ENCODE results near the gene NPBWR2.

- TF ChIP-seq POLR2AphosphoS5 (IDR thresholded peaks at IDR 0.05; ENCODE audit: low read depth, low read length) (no peak), SIN3A (IDR thresholded peaks at IDR 0.05; ENCODE audit: borderline replicate concordance, insufficient read depth, low read length) (no peak)
- TF ChIP-seq, protein P1, sequence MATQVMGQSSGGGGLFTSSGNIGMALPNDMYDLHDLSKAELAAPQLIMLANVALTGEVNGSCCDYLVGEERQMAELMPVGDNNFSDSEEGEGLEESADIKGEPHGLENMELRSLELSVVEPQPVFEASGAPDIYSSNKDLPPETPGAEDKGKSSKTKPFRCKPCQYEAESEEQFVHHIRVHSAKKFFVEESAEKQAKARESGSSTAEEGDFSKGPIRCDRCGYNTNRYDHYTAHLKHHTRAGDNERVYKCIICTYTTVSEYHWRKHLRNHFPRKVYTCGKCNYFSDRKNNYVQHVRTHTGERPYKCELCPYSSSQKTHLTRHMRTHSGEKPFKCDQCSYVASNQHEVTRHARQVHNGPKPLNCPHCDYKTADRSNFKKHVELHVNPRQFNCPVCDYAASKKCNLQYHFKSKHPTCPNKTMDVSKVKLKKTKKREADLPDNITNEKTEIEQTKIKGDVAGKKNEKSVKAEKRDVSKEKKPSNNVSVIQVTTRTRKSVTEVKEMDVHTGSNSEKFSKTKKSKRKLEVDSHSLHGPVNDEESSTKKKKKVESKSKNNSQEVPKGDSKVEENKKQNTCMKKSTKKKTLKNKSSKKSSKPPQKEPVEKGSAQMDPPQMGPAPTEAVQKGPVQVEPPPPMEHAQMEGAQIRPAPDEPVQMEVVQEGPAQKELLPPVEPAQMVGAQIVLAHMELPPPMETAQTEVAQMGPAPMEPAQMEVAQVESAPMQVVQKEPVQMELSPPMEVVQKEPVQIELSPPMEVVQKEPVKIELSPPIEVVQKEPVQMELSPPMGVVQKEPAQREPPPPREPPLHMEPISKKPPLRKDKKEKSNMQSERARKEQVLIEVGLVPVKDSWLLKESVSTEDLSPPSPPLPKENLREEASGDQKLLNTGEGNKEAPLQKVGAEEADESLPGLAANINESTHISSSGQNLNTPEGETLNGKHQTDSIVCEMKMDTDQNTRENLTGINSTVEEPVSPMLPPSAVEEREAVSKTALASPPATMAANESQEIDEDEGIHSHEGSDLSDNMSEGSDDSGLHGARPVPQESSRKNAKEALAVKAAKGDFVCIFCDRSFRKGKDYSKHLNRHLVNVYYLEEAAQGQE (IDR thresholded peaks at IDR 0.05; ENCODE audit: insufficient read depth in 1 of 2, low read depth in 2 of 2, low read length in 2 of 2) = no peak
Measured at GRCh38 chr20:64155258-64156135, 48.1 kb upstream of the NPBWR2 start.
